H9 (cell line): Measurements from ENCODE around the gene WARS2. TPM values are rescaled to one million over a fixed set of nuclear protein-coding genes. Genes with fewer than 3 reads are reported as not detected.

Source experiments
- DNase-seq: peaks from one replicate; pipeline ENCODE4 v3.0.0-alpha.2; 2017
- H2AFZ ChIP-seq: one replicate; pipeline ENCODE4 v1.6.1; 2013; ENCODE audit warnings: mild to moderate bottlenecking, low read length, control low read depth, moderate library complexity
- H2AK5ac ChIP-seq: 2 replicates; pipeline ENCODE4 v1.6.1; 2013; ENCODE audit warnings: low read length, control low read depth, mixed read lengths; ENCODE audit not compliant: insufficient read length
- H2BK120ac ChIP-seq: one replicate; pipeline ENCODE4 v1.6.1; 2013; ENCODE audit warnings: low read depth, mild to moderate bottlenecking, low read length, control low read depth, inconsistent platforms; ENCODE audit not compliant: poor library complexity, severe bottlenecking
- H2BK12ac ChIP-seq: 2 replicates; pipeline ENCODE4 v1.6.1; 2013; ENCODE audit warnings: low read length, control low read depth, mixed read lengths, low read depth; ENCODE audit not compliant: insufficient read length
- H2BK15ac ChIP-seq: 2 replicates; pipeline ENCODE4 v1.6.1; 2013; ENCODE audit warnings: low read depth, low read length, control low read depth
- H2BK20ac ChIP-seq: one replicate; pipeline ENCODE4 v1.6.1; 2013; ENCODE audit warnings: low read depth, mild to moderate bottlenecking, low read length, control low read depth, inconsistent platforms; ENCODE audit not compliant: poor library complexity, severe bottlenecking
- H2BK5ac ChIP-seq: 2 replicates; pipeline ENCODE4 v1.6.1; 2013; ENCODE audit warnings: low read length, control low read depth, mixed read lengths; ENCODE audit not compliant: insufficient read length
- H3K14ac ChIP-seq: 2 replicates; pipeline ENCODE4 v1.6.1; 2013; ENCODE audit warnings: low read length, control low read depth; ENCODE audit not compliant: insufficient read depth
- H3K18ac ChIP-seq: 2 replicates; pipeline ENCODE4 v1.6.1; 2013; ENCODE audit warnings: low read depth, mild to moderate bottlenecking, mixed read lengths, low read length, control low read depth; ENCODE audit not compliant: insufficient read length
- H3K23ac ChIP-seq: 2 replicates; pipeline ENCODE4 v1.6.1; 2013; ENCODE audit warnings: low read length, control low read depth, mixed read lengths, low read depth; ENCODE audit not compliant: insufficient read length
- H3K23me2 ChIP-seq: 2 replicates; pipeline ENCODE4 v1.6.1; 2013; ENCODE audit warnings: low read depth, mild to moderate bottlenecking, mixed read lengths, low read length, control low read depth; ENCODE audit not compliant: insufficient read length, poor library complexity, severe bottlenecking
- H3K27ac ChIP-seq: 2 replicates; pipeline ENCODE4 v1.5.1; 2013; ENCODE audit warnings: low read length, control low read depth, mixed read lengths, low read depth; ENCODE audit not compliant: insufficient read length
- H3K27me3 ChIP-seq: 2 replicates; pipeline ENCODE4 v1.6.1; 2013; ENCODE audit warnings: low read length, control low read depth, inconsistent platforms; ENCODE audit not compliant: insufficient read depth
- H3K4ac ChIP-seq: 2 replicates; pipeline ENCODE4 v1.6.1; 2013; ENCODE audit warnings: low read depth, mild to moderate bottlenecking, control low read depth, inconsistent platforms, low read length, moderate library complexity
- H3K4me1 ChIP-seq: 2 replicates; pipeline ENCODE4 v1.6.1; 2013; ENCODE audit warnings: low read length, control low read depth, inconsistent platforms; ENCODE audit not compliant: insufficient read depth
- H3K4me2 ChIP-seq: 2 replicates; pipeline ENCODE4 v1.6.1; 2013; ENCODE audit warnings: low read length, control low read depth, mixed read lengths; ENCODE audit not compliant: insufficient read length, insufficient read depth
- H3K56ac ChIP-seq: 2 replicates; pipeline ENCODE4 v1.6.1; 2013; ENCODE audit warnings: low read depth, mild to moderate bottlenecking, mixed read lengths, low read length, control low read depth; ENCODE audit not compliant: insufficient read length
- H3K79me1 ChIP-seq: 2 replicates; pipeline ENCODE4 v1.6.1; 2013; ENCODE audit warnings: low read depth, mild to moderate bottlenecking, moderate library complexity, low read length, control low read depth, inconsistent platforms; ENCODE audit not compliant: insufficient read depth, poor library complexity, severe bottlenecking
- H3K79me2 ChIP-seq: 2 replicates; pipeline ENCODE4 v1.6.1; 2013; ENCODE audit warnings: low read length, control low read depth, inconsistent platforms; ENCODE audit not compliant: insufficient read depth
- H3K9ac ChIP-seq: 2 replicates; pipeline ENCODE4 v1.6.1; 2013; ENCODE audit warnings: low read length, control low read depth, mixed read lengths; ENCODE audit not compliant: insufficient read length; ENCODE audit errors: extremely low read depth
- H3K9me3 ChIP-seq: one replicate; pipeline ENCODE4 v1.6.1; 2013; ENCODE audit warnings: low read depth, low read length, inconsistent platforms; ENCODE audit not compliant: control insufficient read depth
- H3T11ph ChIP-seq: one replicate; pipeline ENCODE4 v1.6.1; 2013; ENCODE audit warnings: mild to moderate bottlenecking, low read length, control low read depth, inconsistent platforms
- H4K20me1 ChIP-seq: one replicate; pipeline ENCODE4 v1.6.1; 2013; ENCODE audit not compliant: control insufficient read depth, insufficient read length, insufficient read depth
- H4K5ac ChIP-seq: 2 replicates; pipeline ENCODE4 v1.6.1; 2013; ENCODE audit warnings: low read depth, mild to moderate bottlenecking, mixed read lengths, low read length, control low read depth; ENCODE audit not compliant: insufficient read length
- H4K8ac ChIP-seq: replicated peaks from 2 replicates; pipeline ENCODE4 v1.6.1; 2013; ENCODE audit warnings: low read length, control low read depth, mixed read lengths, low read depth; ENCODE audit not compliant: insufficient read length
- H4K91ac ChIP-seq: 2 replicates; pipeline ENCODE4 v1.6.1; 2013; ENCODE audit warnings: low read depth, mild to moderate bottlenecking, moderate library complexity, mixed read lengths, low read length, control low read depth; ENCODE audit not compliant: insufficient read length
- H3K27ac Mint-ChIP-seq, 3 experiments: 2 replicates in 2 of 3; 3 replicates in 1 of 3; pipeline ENCODE4 v1.8.0; 2020 to 2021; ENCODE audit warnings: mixed read lengths in 3 of 3, mild to moderate bottlenecking in 1 of 3, moderate library complexity in 1 of 3
- H3K27me3 Mint-ChIP-seq: 2 replicates; pipeline ENCODE4 v1.8.0; 2021; ENCODE audit warnings: low read depth, mild to moderate bottlenecking, moderate library complexity, mixed read lengths
- H3K36me3 Mint-ChIP-seq, 3 experiments: 2 replicates in 2 of 3; 3 replicates in 1 of 3; pipeline ENCODE4 v1.8.0; 2020 to 2021; ENCODE audit warnings: low read depth in 3 of 3, mixed read lengths in 3 of 3; ENCODE audit not compliant: insufficient read depth in 1 of 3
- H3K4me1 Mint-ChIP-seq, 2 experiments: 2 replicates each; pipeline ENCODE4 v1.8.0; 2020; ENCODE audit warnings: mixed read lengths in 2 of 2
- H3K4me3 Mint-ChIP-seq, 2 experiments: 2 replicates in 1 of 2; 3 replicates in 1 of 2; pipeline ENCODE4 v1.8.0; 2020 to 2021; ENCODE audit warnings: mild to moderate bottlenecking in 2 of 2, mixed read lengths in 2 of 2, moderate library complexity in 1 of 2
- H3K9me3 Mint-ChIP-seq, 2 experiments: 2 replicates in 1 of 2; 3 replicates in 1 of 2; pipeline ENCODE4 v1.8.0; 2020; ENCODE audit warnings: mild to moderate bottlenecking in 2 of 2, mixed read lengths in 2 of 2, moderate library complexity in 1 of 2
- WGBS: extraction: QIAGEN DNeasy Blood & Tissue Kit; methylation state at CpG from one replicate; pipeline ENCODE4 v1.1.7; 2013; ENCODE audit warnings: missing lambda C conversion rate, low lambda C conversion rate, mixed read lengths; ENCODE audit not compliant: insufficient read length; ENCODE audit errors: extremely low coverage; 5-methylcytosine and 5-hydroxymethylcytosine counted together
- total RNA-seq: library from RNA; stranded (reverse); gene quantifications from 2 replicates; pipeline ENCODE4 v1.2.1, GENCODE V29; 2021
- TF ChIP-seq, protein P1 (sequence below): fragments of 200-600 bp; sonication (generic); conservative IDR thresholded peaks from 3 replicates; pipeline ENCODE4 v1.8.0; 2021; ENCODE audit warnings: antibody characterized with exemption, mild to moderate bottlenecking

WARS2 gene
- total RNA-seq, 1 experiment from 2014 or later: 9.7 TPM

DNA sequence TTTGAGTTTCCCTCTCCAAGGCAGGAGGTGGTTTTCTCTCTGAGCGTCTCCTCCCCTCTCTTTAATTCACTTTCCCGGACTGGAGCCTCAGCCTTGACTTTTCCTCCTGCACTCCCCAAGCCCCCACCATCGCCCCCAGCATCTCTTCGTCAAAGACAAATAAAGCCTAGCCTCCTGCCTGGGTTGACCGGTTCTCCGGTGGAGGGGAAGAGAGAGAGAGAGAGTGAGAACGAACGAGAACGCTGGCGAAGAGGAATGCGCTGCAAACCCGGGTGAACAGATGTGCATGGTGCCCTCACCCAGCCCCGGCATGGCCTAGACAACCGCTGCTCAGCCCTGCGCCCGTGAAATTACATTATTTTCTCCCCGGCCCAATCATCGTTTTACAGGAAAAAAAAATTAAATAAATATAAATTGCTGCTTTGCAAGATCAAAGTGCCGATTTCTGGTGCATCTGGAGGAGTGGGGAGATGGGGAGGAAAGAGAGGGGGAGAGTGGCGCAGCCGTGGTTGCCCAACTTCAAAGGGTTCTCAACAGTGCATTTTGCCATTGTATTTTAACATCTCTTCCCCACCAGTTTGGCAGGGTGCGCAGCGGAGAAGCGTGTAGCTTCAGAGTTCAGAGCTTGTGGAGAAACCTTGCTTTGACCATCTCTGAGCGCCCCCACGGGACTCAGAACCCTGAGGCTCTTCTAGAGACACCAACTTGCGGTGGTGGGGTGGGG, 140.9 kb downstream of the WARS2 start:
- Histone ChIP-seq H3K9ac (no peak overlapping the region), H3K18ac (no peak overlapping the region), H3K27ac (no peak overlapping the region), H3K9me3 (no peaks in the 10 kb centered on the region), H3T11ph (no peak overlapping the region), H3K4ac (no peak overlapping the region), H2BK12ac (no peak overlapping the region), H3K23ac (no peak overlapping the region), H3K27me3 (peaks cover 95% of the 10 kb centered on the region), H2AK5ac (no peak overlapping the region), H3K4me1 (peaks cover 4% of the 10 kb centered on the region; the same call in 1 of the 2 replicates), H2BK15ac (no peak overlapping the region), H2AFZ (no peak overlapping the region), H4K20me1 (no peaks in the 10 kb centered on the region), H3K79me1 (no peaks in the 10 kb centered on the region), H3K4me2 (peak overlapping the region; percentile 49), H2BK5ac (no peak overlapping the region), H3K56ac (no peak overlapping the region), H3K79me2 (no peaks in the 10 kb centered on the region), H2BK120ac (no peak overlapping the region), H4K8ac (no peak overlapping the region), H4K5ac (no peak overlapping the region), H4K91ac (no peak overlapping the region), H2BK20ac (no peak overlapping the region), H3K14ac (no peak overlapping the region), H3K23me2 (peaks cover 7% of the 10 kb centered on the region)
- no peak overlapping the region for H3K27ac Mint-ChIP-seq
- WGBS: no CpG with 5 or more reads among the region's 27 CpGs
- TF ChIP-seq, protein P1, sequence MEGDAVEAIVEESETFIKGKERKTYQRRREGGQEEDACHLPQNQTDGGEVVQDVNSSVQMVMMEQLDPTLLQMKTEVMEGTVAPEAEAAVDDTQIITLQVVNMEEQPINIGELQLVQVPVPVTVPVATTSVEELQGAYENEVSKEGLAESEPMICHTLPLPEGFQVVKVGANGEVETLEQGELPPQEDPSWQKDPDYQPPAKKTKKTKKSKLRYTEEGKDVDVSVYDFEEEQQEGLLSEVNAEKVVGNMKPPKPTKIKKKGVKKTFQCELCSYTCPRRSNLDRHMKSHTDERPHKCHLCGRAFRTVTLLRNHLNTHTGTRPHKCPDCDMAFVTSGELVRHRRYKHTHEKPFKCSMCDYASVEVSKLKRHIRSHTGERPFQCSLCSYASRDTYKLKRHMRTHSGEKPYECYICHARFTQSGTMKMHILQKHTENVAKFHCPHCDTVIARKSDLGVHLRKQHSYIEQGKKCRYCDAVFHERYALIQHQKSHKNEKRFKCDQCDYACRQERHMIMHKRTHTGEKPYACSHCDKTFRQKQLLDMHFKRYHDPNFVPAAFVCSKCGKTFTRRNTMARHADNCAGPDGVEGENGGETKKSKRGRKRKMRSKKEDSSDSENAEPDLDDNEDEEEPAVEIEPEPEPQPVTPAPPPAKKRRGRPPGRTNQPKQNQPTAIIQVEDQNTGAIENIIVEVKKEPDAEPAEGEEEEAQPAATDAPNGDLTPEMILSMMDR: no peak
- peaks cover 0 to 4% of the 10 kb centered on the region in 2 experiments; a peak in 2 of 5 replicates for H3K9me3 Mint-ChIP-seq
- H3K4me3 Mint-ChIP-seq: peak overlapping the region in 1 of 2 experiments; percentile 72; a peak in 3 of 5 replicates
- peaks cover 100% of the 10 kb centered on the region for H3K27me3 Mint-ChIP-seq
- H3K36me3 Mint-ChIP-seq: no peaks in the 10 kb centered on the region; a peak in 1 of 7 replicates
- DNase-seq: no peak
- H3K4me1 Mint-ChIP-seq: peaks cover 22 to 44% of the 10 kb centered on the region in 2 experiments
